ENCODE data around the gene CD3D.

- TF ChIP-seq ZNF274 (IDR thresholded peaks at IDR 0.05; ENCODE audit: low read depth, low read length) (no peak), YY1 (IDR thresholded peaks at IDR 0.05; ENCODE audit: insufficient read depth, insufficient read length) (no peak)
These were observed 32.2 kb upstream of the CD3D start for GRCh38 chr11:118374729-118375128.

Measured in NT2/D1 (cell line).